ENCODE measurements around the gene DLK1. TPM values are rescaled to one million over a fixed set of nuclear protein-coding genes. Genes with fewer than 3 reads are reported as not detected.

Gene DLK1
- total RNA-seq, 2 donors from 2014 or later = not detected

GRCh38 chr14:100755649-100756048, 29.0 kb downstream of the DLK1 start:
- peak; percentile 46 to 51 for ATAC-seq
- no peaks in the 10 kb centered on the region for H3K9me3 Mint-ChIP-seq
- DNase-seq (ENCODE audit: low spot score in 2 of 2) = no peak
- H3K36me3 Mint-ChIP-seq = no peaks in the 10 kb centered on the region
- H3K27ac Mint-ChIP-seq = no peak overlapping the region

- ATAC-seq (no peak), DNase-seq (ENCODE audit: low spot score in 2 of 2) (no peak)
- Mint-ChIP-seq H3K9me3 (no peaks in the 10 kb centered on the region), H3K27ac (no peak overlapping the region), H3K36me3 (no peaks in the 10 kb centered on the region)
Measured at GRCh38 chr14:100761481-100761880, 34.8 kb downstream of the DLK1 start.

- DNase-seq (ENCODE audit: low spot score in 2 of 2) (no peak), ATAC-seq (no peak)
- peak overlapping the region in 1 of 2 donors; percentile 30 for H3K27ac Mint-ChIP-seq
- no peaks in the 10 kb centered on the region for H3K36me3 Mint-ChIP-seq
- H3K9me3 Mint-ChIP-seq = no peaks in the 10 kb centered on the region
Measured at GRCh38 chr14:100762089-100762515, 35.4 kb downstream of the DLK1 start.

- DNase-seq (ENCODE audit: low spot score in 2 of 2) (no peak), ATAC-seq (no peak)
- H3K36me3 Mint-ChIP-seq = no peaks in the 10 kb centered on the region
- no peak overlapping the region for H3K27ac Mint-ChIP-seq
- H3K9me3 Mint-ChIP-seq = no peaks in the 10 kb centered on the region
Measured at GRCh38 chr14:100762901-100763300, 36.2 kb downstream of the DLK1 start.

- ATAC-seq = no peak
- H3K9me3 Mint-ChIP-seq = no peaks in the 10 kb centered on the region
Measured at GRCh38 chr14:100764471-100765115, 37.9 kb downstream of the DLK1 start.

GRCh38 chr14:100765296-100765695, 38.6 kb downstream of the DLK1 start:
- no peak overlapping the region for H3K27ac Mint-ChIP-seq
- H3K9me3 Mint-ChIP-seq = no peaks in the 10 kb centered on the region
- no peak for ATAC-seq
- H3K36me3 Mint-ChIP-seq = no peaks in the 10 kb centered on the region
- no peak for DNase-seq (ENCODE audit: low spot score in 2 of 2)

More at GRCh38 chr14:100764471-100765115, 37.9 kb downstream of the DLK1 start:
- DNase-seq (ENCODE audit: low spot score in 2 of 2) = no peak
- Mint-ChIP-seq H3K36me3 (no peaks in the 10 kb centered on the region), H3K27ac (no peak overlapping the region)

- DNase-seq (ENCODE audit: low spot score in 2 of 2) (no peak), ATAC-seq (no peak)
- H3K9me3 Mint-ChIP-seq = no peaks in the 10 kb centered on the region
- no peaks in the 10 kb centered on the region for H3K36me3 Mint-ChIP-seq
- no peak overlapping the region for H3K27ac Mint-ChIP-seq
Measured at GRCh38 chr14:100765991-100766390, 39.3 kb downstream of the DLK1 start.

GRCh38 chr14:100767003-100767787, 40.5 kb downstream of the DLK1 start:
- Mint-ChIP-seq H3K36me3 (no peaks in the 10 kb centered on the region), H3K27ac (no peak overlapping the region), H3K9me3 (no peaks in the 10 kb centered on the region)
- DNase-seq (ENCODE audit: low spot score in 2 of 2) (no peak), ATAC-seq (no peak)

- H3K9me3 Mint-ChIP-seq = no peaks in the 10 kb centered on the region
- H3K27ac Mint-ChIP-seq = no peak overlapping the region
- H3K36me3 Mint-ChIP-seq = no peaks in the 10 kb centered on the region
- DNase-seq (ENCODE audit: low spot score in 2 of 2) (no peak), ATAC-seq (no peak)
Measured at GRCh38 chr14:100767788-100768536, 41.3 kb downstream of the DLK1 start.

- DNase-seq (ENCODE audit: low spot score in 2 of 2) (no peak), ATAC-seq (no peak)
- Mint-ChIP-seq H3K27ac (no peak overlapping the region), H3K36me3 (no peaks in the 10 kb centered on the region), H3K9me3 (no peaks in the 10 kb centered on the region)
Measured at GRCh38 chr14:100769035-100769939, 42.6 kb downstream of the DLK1 start.

GRCh38 chr14:100770046-100770445, 43.4 kb downstream of the DLK1 start:
- Mint-ChIP-seq H3K27ac (no peak overlapping the region), H3K36me3 (no peaks in the 10 kb centered on the region), H3K9me3 (no peaks in the 10 kb centered on the region)
- DNase-seq (ENCODE audit: low spot score in 2 of 2) (no peak), ATAC-seq (no peak)

GRCh38 chr14:100770605-100771120, 44.0 kb downstream of the DLK1 start:
- Mint-ChIP-seq H3K27ac (no peak overlapping the region), H3K9me3 (no peaks in the 10 kb centered on the region), H3K36me3 (no peaks in the 10 kb centered on the region)
- ATAC-seq (no peak), DNase-seq (ENCODE audit: low spot score in 2 of 2) (peak in 1 of 2 donors; percentile 25)

GRCh38 chr14:100771121-100771800, 44.6 kb downstream of the DLK1 start:
- DNase-seq (ENCODE audit: low spot score in 2 of 2) (no peak), ATAC-seq (no peak)
- no peaks in the 10 kb centered on the region for H3K36me3 Mint-ChIP-seq
- H3K9me3 Mint-ChIP-seq = no peaks in the 10 kb centered on the region
- H3K27ac Mint-ChIP-seq = peak overlapping the region in 1 of 2 donors; percentile 46

GRCh38 chr14:100772607-100773165, 46.0 kb downstream of the DLK1 start:
- DNase-seq (ENCODE audit: low spot score in 2 of 2) (no peak), ATAC-seq (no peak)
- Mint-ChIP-seq H3K9me3 (no peaks in the 10 kb centered on the region), H3K27ac (no peak overlapping the region), H3K36me3 (no peaks in the 10 kb centered on the region)

- Mint-ChIP-seq H3K36me3 (no peaks in the 10 kb centered on the region), H3K9me3 (no peaks in the 10 kb centered on the region), H3K27ac (no peak overlapping the region)
- peak in 1 of 2 donors; percentile 25 for DNase-seq (ENCODE audit: low spot score in 2 of 2)
- ATAC-seq = no peak
Measured at GRCh38 chr14:100773331-100774163, 46.9 kb downstream of the DLK1 start.
